Measurements from ENCODE around the gene GNA12.

DNA sequence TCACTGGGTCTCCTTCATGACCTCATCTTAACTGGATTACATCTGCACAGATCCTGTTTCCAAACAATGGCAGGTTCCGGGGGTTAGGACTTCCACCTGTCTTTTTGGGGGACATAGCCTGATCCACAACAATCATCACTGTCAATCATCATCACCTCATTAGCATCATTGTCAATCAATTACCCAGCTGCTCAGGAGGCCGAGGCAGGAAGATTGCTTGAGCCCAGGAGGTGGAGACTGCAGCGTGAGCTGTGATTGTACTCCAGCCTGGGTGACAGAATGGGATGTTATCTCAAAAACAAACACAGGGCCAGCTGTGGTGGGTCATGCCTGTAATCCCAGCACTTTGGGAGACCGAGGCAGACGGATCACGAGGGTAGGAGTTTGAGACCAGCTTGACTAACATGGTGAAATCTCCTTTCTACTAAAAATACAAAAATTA is 137.4 kb downstream of the GNA12 start:
- TF ChIP-seq, protein P1, sequence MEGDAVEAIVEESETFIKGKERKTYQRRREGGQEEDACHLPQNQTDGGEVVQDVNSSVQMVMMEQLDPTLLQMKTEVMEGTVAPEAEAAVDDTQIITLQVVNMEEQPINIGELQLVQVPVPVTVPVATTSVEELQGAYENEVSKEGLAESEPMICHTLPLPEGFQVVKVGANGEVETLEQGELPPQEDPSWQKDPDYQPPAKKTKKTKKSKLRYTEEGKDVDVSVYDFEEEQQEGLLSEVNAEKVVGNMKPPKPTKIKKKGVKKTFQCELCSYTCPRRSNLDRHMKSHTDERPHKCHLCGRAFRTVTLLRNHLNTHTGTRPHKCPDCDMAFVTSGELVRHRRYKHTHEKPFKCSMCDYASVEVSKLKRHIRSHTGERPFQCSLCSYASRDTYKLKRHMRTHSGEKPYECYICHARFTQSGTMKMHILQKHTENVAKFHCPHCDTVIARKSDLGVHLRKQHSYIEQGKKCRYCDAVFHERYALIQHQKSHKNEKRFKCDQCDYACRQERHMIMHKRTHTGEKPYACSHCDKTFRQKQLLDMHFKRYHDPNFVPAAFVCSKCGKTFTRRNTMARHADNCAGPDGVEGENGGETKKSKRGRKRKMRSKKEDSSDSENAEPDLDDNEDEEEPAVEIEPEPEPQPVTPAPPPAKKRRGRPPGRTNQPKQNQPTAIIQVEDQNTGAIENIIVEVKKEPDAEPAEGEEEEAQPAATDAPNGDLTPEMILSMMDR (IDR thresholded peaks at IDR 0.05): no peak
- TF ChIP-seq POLR2A (IDR thresholded peaks at IDR 0.05): no peak

All from right lobe of liver (tissue), 4 donors.